Right lobe of liver (tissue), 6 donors: ENCODE results near the gene CASKIN1. TPM values are rescaled to one million over a fixed set of nuclear protein-coding genes. Genes with fewer than 3 reads are reported as not detected.

ENCODE experiments used
- ATAC-seq, 4 donors: fragments of 200-7000 bp; cut with Tn5 transposase; one replicate each; pipeline ENCODE4 v1.9.1; 2020; ENCODE audit warnings: mild to moderate bottlenecking in 4 of 4, moderate library complexity in 4 of 4
- DNase-seq, 3 donors: peaks; one replicate each; pipeline ENCODE4 v3.0.0-alpha.2; 2020
- H3K27ac ChIP-seq, 3 donors: fragments of 200-600 bp; one replicate each; pipeline ENCODE4 v1.8.0; 2022
- H3K27me3 ChIP-seq, 2 donors: fragments of 200-600 bp; one replicate each; pipeline ENCODE4 v1.8.0; 2022
- H3K36me3 ChIP-seq, 4 donors: fragments of 200-600 bp; sonication (generic) in 1 of 4; one replicate each; pipeline versions ENCODE4 v1.5.1 to v1.8.0; 2017 to 2022; ENCODE audit warnings: control low read depth in 1 of 4
- H3K4me1 ChIP-seq, 4 donors: fragments of 200-600 bp; sonication (generic) in 1 of 4; one replicate each; pipeline versions ENCODE4 v1.5.1 to v1.8.0; 2017 to 2022; ENCODE audit warnings: control low read depth in 1 of 4
- H3K4me3 ChIP-seq, 3 donors: fragments of 200-600 bp; one replicate each; pipeline ENCODE4 v1.8.0; 2022
- H3K9me3 ChIP-seq, 4 donors: fragments of 200-600 bp; sonication (generic) in 1 of 4; one replicate each; pipeline versions ENCODE4 v1.5.1 to v1.8.0; 2017 to 2022; ENCODE audit warnings: control low read depth in 1 of 4
- POLR2A ChIP-seq: fragments of 450-650 bp; IDR thresholded peaks from one replicate; pipeline ENCODE4 v1.6.1; 2017; ENCODE audit warnings: antibody characterized with exemption, mild to moderate bottlenecking
- WGBS: methylation state at CpG from one replicate; pipeline ENCODE4 v1.1.6; 2018; ENCODE audit warnings: low coverage, low lambda C conversion rate; ENCODE audit not compliant: insufficient coverage; ENCODE audit errors: missing lambda C conversion rate; 5-methylcytosine and 5-hydroxymethylcytosine counted together
- intact Hi-C, 2 donors: fragments of 100-400 bp; cut with DNase I; formaldehyde crosslinking; loops; one replicate each; pipeline versions ENCODE4 v1.11.2 to v1.14.1; 2022
- total RNA-seq, 6 experiments: library from RNA; depleted of rRNA in 2 of 6; stranded (reverse); fragments of >200 nt in 2 of 6; fragmentation: NEBNext Ultra II Directional in 3 of 6; extraction: Animal tissue kit (Norgen Biotek cat#: 25700) in 3 of 6; gene quantifications; one replicate each; pipeline versions ENCODE4 v1.1.0 to v1.2.4, GENCODE V29; 2016 to 2023
- TF ChIP-seq, protein P1 (sequence below), 4 donors: fragments of 200-600 bp in 3 of 4; fragments of 450-650 bp in 1 of 4; IDR thresholded peaks; one replicate each; pipeline versions ENCODE4 v1.5.1 to v1.8.0; 2016 to 2022; ENCODE audit warnings: antibody characterized with exemption in 4 of 4, mild to moderate bottlenecking in 2 of 4
- donor health status: DM: no; HTN: yes; CAD: no.
- donor health status: DM: no; HTN: no; CAD: no.
- donor health status: DM: no; HTN: no; CAD: no.
- donor health status: DM: no; HTN: yes; CAD: no.
- donor health status: DM: no; HTN: yes; CAD: no.

The CASKIN1 gene
- total RNA-seq, 6 experiments from 2014 or later: not detected

DNA sequence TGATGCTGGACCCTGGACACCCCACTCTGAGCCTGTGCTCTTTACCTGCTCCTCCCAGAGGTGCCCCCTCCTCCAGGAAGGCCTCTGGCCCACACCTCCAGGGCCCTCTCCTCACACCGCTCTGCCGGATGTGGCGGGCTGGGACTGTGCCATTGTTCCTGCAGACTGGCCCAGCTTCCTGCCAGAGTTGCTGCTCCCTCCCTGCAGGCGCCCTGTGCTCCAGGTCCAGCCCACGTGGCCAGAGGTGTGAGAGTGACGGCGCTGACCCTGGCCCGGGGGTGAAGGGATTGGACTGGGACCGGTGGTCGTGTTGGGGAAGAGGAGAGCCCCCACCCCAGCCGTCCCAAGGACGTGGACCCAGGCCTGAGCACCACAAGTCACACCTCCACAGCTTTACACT lies 32.7 kb upstream of the CASKIN1 start:
- H3K4me3 ChIP-seq: no peak overlapping the region
- ATAC-seq (no peak), DNase-seq (peak in 2 of 3 donors; percentile 14 to 54)
- intact Hi-C loops: no loop called here
- H3K27me3 ChIP-seq: no peaks in the 10 kb centered on the region
- peaks cover 0 to 41% (median 11%) of the 10 kb centered on the region in 4 donors for H3K36me3 ChIP-seq
- peaks cover 0 to 29% (median 15%) of the 10 kb centered on the region in 4 donors for H3K4me1 ChIP-seq
- H3K27ac ChIP-seq: no peak overlapping the region
- no CpG with 5 or more reads among the region's 12 CpGs for whole genome bisulfite sequencing
- TF ChIP-seq, protein P1, sequence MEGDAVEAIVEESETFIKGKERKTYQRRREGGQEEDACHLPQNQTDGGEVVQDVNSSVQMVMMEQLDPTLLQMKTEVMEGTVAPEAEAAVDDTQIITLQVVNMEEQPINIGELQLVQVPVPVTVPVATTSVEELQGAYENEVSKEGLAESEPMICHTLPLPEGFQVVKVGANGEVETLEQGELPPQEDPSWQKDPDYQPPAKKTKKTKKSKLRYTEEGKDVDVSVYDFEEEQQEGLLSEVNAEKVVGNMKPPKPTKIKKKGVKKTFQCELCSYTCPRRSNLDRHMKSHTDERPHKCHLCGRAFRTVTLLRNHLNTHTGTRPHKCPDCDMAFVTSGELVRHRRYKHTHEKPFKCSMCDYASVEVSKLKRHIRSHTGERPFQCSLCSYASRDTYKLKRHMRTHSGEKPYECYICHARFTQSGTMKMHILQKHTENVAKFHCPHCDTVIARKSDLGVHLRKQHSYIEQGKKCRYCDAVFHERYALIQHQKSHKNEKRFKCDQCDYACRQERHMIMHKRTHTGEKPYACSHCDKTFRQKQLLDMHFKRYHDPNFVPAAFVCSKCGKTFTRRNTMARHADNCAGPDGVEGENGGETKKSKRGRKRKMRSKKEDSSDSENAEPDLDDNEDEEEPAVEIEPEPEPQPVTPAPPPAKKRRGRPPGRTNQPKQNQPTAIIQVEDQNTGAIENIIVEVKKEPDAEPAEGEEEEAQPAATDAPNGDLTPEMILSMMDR (IDR thresholded peaks at IDR 0.05): no peak
- no peak for TF ChIP-seq POLR2A
- no peaks in the 10 kb centered on the region for H3K9me3 ChIP-seq

DNA sequence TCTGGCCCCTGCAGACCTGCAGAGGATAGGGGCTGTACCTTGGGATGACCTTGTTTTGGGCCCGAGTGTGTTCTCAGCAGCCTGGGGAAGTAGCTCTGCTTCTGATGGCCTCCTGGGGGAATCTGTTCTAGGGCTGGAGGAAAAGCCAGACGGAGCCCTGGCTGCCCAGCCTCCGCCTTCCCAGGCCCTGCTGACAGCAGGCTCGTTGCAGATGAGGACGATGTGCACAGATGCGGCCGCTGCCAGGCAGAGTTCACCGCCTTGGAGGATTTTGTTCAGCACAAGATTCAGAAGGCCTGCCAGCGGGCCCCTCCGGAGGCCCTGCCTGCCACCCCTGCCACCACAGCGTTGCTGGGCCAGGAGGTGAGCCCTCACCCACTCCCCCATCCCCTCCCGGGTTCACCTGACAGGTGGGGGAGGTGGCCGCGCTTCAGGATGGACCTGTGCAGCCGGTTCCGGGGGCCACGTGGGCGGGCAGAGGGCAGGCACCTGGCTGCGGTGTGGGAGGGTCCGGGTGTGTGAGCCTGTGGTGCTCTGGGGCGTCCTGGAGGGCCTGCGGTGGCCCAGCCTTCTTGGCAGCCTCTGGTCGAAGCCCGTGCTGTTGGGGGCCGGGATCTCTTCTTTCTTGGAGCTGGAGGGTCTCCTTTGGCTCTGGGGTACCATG lies 31.9 kb upstream of the CASKIN1 start:
- Histone ChIP-seq H3K36me3 (peaks cover 0 to 36% (median 11%) of the 10 kb centered on the region in 4 donors), H3K27ac (no peak overlapping the region)

DNA sequence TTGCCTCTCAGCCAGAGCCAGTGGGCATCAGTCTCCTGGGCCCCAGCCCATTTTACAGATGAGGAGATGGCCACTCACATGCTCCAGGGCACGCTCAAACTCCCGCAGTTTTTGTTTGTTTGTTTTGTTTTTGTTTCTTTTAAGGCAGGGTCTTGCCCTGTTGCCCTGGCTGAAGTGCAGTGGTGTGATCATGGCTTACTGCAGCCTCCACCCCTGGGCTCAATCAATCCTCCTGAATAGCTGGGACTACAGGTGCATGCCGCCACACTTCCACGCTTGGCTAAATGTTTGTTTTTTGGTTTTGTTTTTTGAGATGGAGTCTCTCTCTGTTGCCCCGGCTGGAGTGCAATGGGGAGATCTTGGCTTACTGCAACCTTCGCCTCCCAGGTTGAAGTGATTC lies 30.5 kb upstream of the CASKIN1 start:
- no peak for DNase-seq
- no peak overlapping the region for H3K27ac ChIP-seq
- WGBS: 56% methylated on average over 5 of the region's 6 CpGs
- H3K36me3 ChIP-seq: peaks cover 0 to 25% (median 3%) of the 10 kb centered on the region in 4 donors
- intact Hi-C loops: no loop called here
- no peak overlapping the region for H3K4me3 ChIP-seq
- H3K27me3 ChIP-seq: no peaks in the 10 kb centered on the region
- TF ChIP-seq, protein P1 (IDR thresholded peaks at IDR 0.05): no peak
- TF ChIP-seq POLR2A: no peak
- H3K4me1 ChIP-seq: peaks cover 0 to 29% (median 15%) of the 10 kb centered on the region in 4 donors
- no peaks in the 10 kb centered on the region for H3K9me3 ChIP-seq
- no peak for ATAC-seq

More for the DNA sequence above, 31.9 kb upstream of the CASKIN1 start:
- 80% methylated on average over 1 of the region's 25 CpGs for WGBS
- ATAC-seq (no peak), DNase-seq (peak; percentile 18 to 49 (median 45))
- intact Hi-C loops: no loop called here
- TF ChIP-seq POLR2A: no peak
- TF ChIP-seq, protein P1 (IDR thresholded peaks at IDR 0.05): no peak
- H3K4me3 ChIP-seq: no peak overlapping the region
- no peaks in the 10 kb centered on the region for H3K27me3 ChIP-seq
- peaks cover 0 to 29% (median 15%) of the 10 kb centered on the region in 4 donors for H3K4me1 ChIP-seq
- no peaks in the 10 kb centered on the region for H3K9me3 ChIP-seq

DNA sequence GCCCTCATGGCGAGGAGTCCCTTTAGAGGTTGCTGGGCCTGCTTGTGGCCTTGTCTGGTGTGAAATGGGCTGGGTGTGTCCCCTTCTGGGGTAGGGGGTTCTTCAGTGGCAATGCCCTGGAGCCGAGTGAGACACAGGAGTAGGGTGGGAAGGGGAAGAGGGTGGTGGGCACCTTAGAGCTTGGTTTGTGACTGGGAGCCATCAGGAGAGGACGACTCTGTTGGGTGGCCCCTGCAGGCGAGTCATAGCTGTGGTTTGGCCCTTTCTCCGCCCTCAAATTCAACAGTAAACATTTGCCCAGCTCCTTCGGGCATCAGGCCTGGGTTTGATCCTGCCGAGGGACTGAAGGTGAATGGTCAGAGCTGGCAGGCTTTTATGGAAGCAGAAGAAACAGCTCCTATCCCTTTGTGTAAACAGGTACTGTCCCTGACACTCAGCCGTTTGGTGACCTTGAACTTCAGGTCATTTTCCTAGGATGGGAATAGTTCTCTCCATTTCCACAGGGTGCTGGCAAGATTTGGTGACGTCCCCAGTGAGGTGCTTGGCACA lies 29.9 kb upstream of the CASKIN1 start:
- WGBS: 26% methylated on average over 6 of the region's 9 CpGs
- peak; percentile 26 to 55 (median 38) for ATAC-seq

More for the DNA sequence above, 29.9 kb upstream of the CASKIN1 start:
- Histone ChIP-seq H3K4me1 (peaks cover 0 to 29% (median 15%) of the 10 kb centered on the region in 4 donors), H3K36me3 (peaks cover 0 to 22% (median 3%) of the 10 kb centered on the region in 4 donors), H3K27me3 (no peaks in the 10 kb centered on the region), H3K9me3 (no peaks in the 10 kb centered on the region), H3K27ac (peak overlapping the region in 1 of 3 donors; percentile 58), H3K4me3 (no peak overlapping the region)
- DNase-seq: peak; percentile 64 to 87 (median 86)
- TF ChIP-seq, protein P1 (IDR thresholded peaks at IDR 0.05): no peak
- TF ChIP-seq POLR2A: no peak
- intact Hi-C loops: no loop called here
